ENCODE results near the gene TCEAL8. TPM values are rescaled to one million over a fixed set of nuclear protein-coding genes. Genes with fewer than 3 reads are reported as not detected.

TCEAL8 gene
- total and polyA plus RNA-seq, 7 donors = 49.3 to 113 (median 90.6) TPM

- TF ChIP-seq POLR2AphosphoS5 (IDR thresholded peaks at IDR 0.05) (no peak), EP300 (IDR thresholded peaks at IDR 0.05) (no peak), POLR2A (IDR thresholded peaks at IDR 0.05) (no peak), CTCF (IDR thresholded peaks at IDR 0.05) (no peak)
- Histone ChIP-seq H3K9me3 (no peaks in the 10 kb centered on the region), H3K4me3 (peak overlapping the region; percentile 5 to 19 (median 12)), H3K36me3 (no peaks in the 10 kb centered on the region), H3K27me3 (peaks cover 0 to 15% (median 0%) of the 10 kb centered on the region in 3 donors), H3K4me1 (no peaks in the 10 kb centered on the region), H3K27ac (no peak overlapping the region)
- 15 to 32% methylated on average over 23 of the region's 23 CpGs for WGBS, 2 donors
- no peak for DNase-seq
- intact Hi-C loops (cut with DNase I) = no loop called here
These were observed 21.1 kb upstream of the TCEAL8 start for GRCh38 chrX:103275947-103276567.

GRCh38 chrX:103274284-103274683, 19.3 kb upstream of the TCEAL8 start:
- WGBS, 2 donors = 95% methylated on average over 4 of the region's 4 CpGs
- TF ChIP-seq CTCF (IDR thresholded peaks at IDR 0.05) (no peak), POLR2AphosphoS5 (IDR thresholded peaks at IDR 0.05) (no peak), EP300 (IDR thresholded peaks at IDR 0.05) (no peak), POLR2A (IDR thresholded peaks at IDR 0.05) (no peak)

GRCh38 chrX:103258275-103258674, 3.3 kb upstream of the TCEAL8 start:
- DNase-seq = no peak
- H3K4me1 ChIP-seq = no peaks in the 10 kb centered on the region
- intact Hi-C loops (cut with DNase I) = no loop called here
- H3K27me3 ChIP-seq = no peaks in the 10 kb centered on the region
- no peak overlapping the region for H3K27ac ChIP-seq
- no peak overlapping the region for H3K4me3 ChIP-seq
- no peak for TF ChIP-seq POLR2A (IDR thresholded peaks at IDR 0.05)
- TF ChIP-seq POLR2AphosphoS5 (IDR thresholded peaks at IDR 0.05) = no peak
- TF ChIP-seq EP300 (IDR thresholded peaks at IDR 0.05) = no peak
- TF ChIP-seq CTCF (IDR thresholded peaks at IDR 0.05) = no peak
- H3K9me3 ChIP-seq = no peaks in the 10 kb centered on the region
- no peaks in the 10 kb centered on the region for H3K36me3 ChIP-seq

More at GRCh38 chrX:103274284-103274683, 19.3 kb upstream of the TCEAL8 start:
- Histone ChIP-seq H3K27ac (no peak overlapping the region), H3K4me1 (no peaks in the 10 kb centered on the region), H3K4me3 (no peak overlapping the region), H3K9me3 (no peaks in the 10 kb centered on the region), H3K27me3 (peaks cover 0 to 15% (median 4%) of the 10 kb centered on the region in 3 donors), H3K36me3 (no peaks in the 10 kb centered on the region)
- DNase-seq = no peak
- intact Hi-C loops (cut with DNase I) = no loop called here

GRCh38 chrX:103256651-103257050, 1.7 kb upstream of the TCEAL8 start:
- H3K4me1 ChIP-seq = no peaks in the 10 kb centered on the region
- intact Hi-C loops (cut with DNase I) = no loop called here
- no peak overlapping the region for H3K27ac ChIP-seq
- H3K4me3 ChIP-seq = no peak overlapping the region
- no peak for TF ChIP-seq POLR2A (IDR thresholded peaks at IDR 0.05)
- TF ChIP-seq POLR2AphosphoS5 (IDR thresholded peaks at IDR 0.05) = no peak
- TF ChIP-seq CTCF (IDR thresholded peaks at IDR 0.05) = no peak
- TF ChIP-seq EP300 (IDR thresholded peaks at IDR 0.05) = no peak
- peaks cover 0 to 5% (median 0%) of the 10 kb centered on the region in 4 donors for H3K36me3 ChIP-seq
- no peaks in the 10 kb centered on the region for H3K9me3 ChIP-seq
- H3K27me3 ChIP-seq = no peaks in the 10 kb centered on the region
- no peak for DNase-seq
